GM12892 (cell line): ENCODE data around the gene VLDLR.
"Not testable (repeated sequence)": the region's sequence is repeated elsewhere in the genome, so short reads cannot be mapped to it uniquely, and the experiment has no call there.

Experiments
- POLR2A ChIP-seq: IDR thresholded peaks from 2 replicates; pipeline ENCODE4 v1.6.1; 2011; ENCODE audit warnings: low read depth, low read length, control low read depth
- POLR2AphosphoS5 ChIP-seq: IDR thresholded peaks from 2 replicates; pipeline ENCODE4 v1.6.1; 2011; ENCODE audit warnings: low read depth, low read length, control low read depth
- TAF1 ChIP-seq: IDR thresholded peaks from 2 replicates; pipeline ENCODE4 v1.6.1; 2011; ENCODE audit warnings: low read depth, mild to moderate bottlenecking, control low read depth, low read length, borderline replicate concordance

GRCh38 chr9:2707256-2707655 is 85.7 kb downstream of the VLDLR start:
- not testable (repeated sequence) for TF ChIP-seq TAF1, POLR2A, POLR2AphosphoS5
